Mesangial cell (primary cell): ENCODE data around the gene ANGPTL5. TPM values are rescaled to one million over a fixed set of nuclear protein-coding genes. Genes with fewer than 3 reads are reported as not detected.

Experiments
- total RNA-seq: library from RNA; depleted of rRNA; stranded (reverse); fragments of >200 nt; gene quantifications from 2 replicates; pipeline ENCODE4 v1.2.3, GENCODE V29; 2015

The ANGPTL5 gene
- total RNA-seq: not detected in 2 replicates

DNA sequence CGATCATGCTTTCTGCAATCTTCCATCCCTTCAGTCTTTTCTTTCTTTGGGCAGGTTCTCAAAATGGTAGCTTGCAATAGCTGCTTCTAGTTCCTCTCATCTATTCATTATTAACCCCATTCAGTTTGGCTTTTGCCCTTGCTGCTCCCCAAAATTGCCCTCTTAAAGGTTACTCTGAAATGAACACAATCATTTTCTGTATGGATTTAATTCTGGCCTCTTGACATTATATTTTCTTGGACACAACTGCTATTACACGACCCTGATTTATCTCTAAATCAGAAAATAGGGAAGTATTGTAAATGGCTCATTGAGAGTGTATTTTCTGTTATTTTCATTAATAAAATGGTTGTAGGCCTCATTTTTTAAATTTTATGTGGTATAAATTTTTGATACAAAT lies at the start of gene ANGPTL5:
Gene ANGPTL5 (minus strand): TSS at position 101 of the 400 bp plus-strand sequence. CDS start 8,613 bp downstream, outside the sequence.

GRCh38 chr11:101914738-101915426 lies 1.4 kb downstream of the ANGPTL5 start, which contains the start of gene CEP126:
TSS of gene CEP126 (plus strand) at chr11:101915010. CDS start at chr11:101915285, 275 bp downstream.

Other genes starting within 250 kb of the ANGPTL5 start
- 0.98 and 1.1 TPM in 2 replicates for gene CEP126, start 1.5 kb downstream of the ANGPTL5 start, total RNA-seq
- 2.0 and 2.5 TPM in 2 replicates for gene CFAP300, start 130.9 kb upstream of the ANGPTL5 start, total RNA-seq
- gene YAP1, start 193.9 kb upstream of the ANGPTL5 start, total RNA-seq: 140 and 143 TPM in 2 replicates